ENCODE data around the gene METRNL.
"Not testable (repeated sequence)": the region's sequence is repeated elsewhere in the genome, so short reads cannot be mapped to it uniquely, and the experiment has no call there.

METRNL gene

GRCh38 chr17:83125515-83126274 lies 46.3 kb downstream of the METRNL start:
- no peak for DNase-seq

- DNase-seq = no peak
These were observed 46.9 kb downstream of the METRNL start for GRCh38 chr17:83126275-83126811.

- no peak for DNase-seq
These were observed 48.2 kb downstream of the METRNL start for GRCh38 chr17:83127431-83128160.

- DNase-seq = no peak
These were observed 49.2 kb downstream of the METRNL start for GRCh38 chr17:83128306-83129240.

GRCh38 chr17:83129676-83130075 lies 50.3 kb downstream of the METRNL start:
- DNase-seq = no peak

- no peak for DNase-seq
These were observed 52.1 kb downstream of the METRNL start for GRCh38 chr17:83131401-83132011.

GRCh38 chr17:83132251-83133081 lies 53.1 kb downstream of the METRNL start:
- no peak for DNase-seq

- no peak for DNase-seq
These were observed 54.1 kb downstream of the METRNL start for GRCh38 chr17:83133302-83134121.

GRCh38 chr17:83134456-83134855 lies 55.0 kb downstream of the METRNL start:
- DNase-seq = not testable (repeated sequence)

GRCh38 chr17:83135692-83136091 lies 56.3 kb downstream of the METRNL start:
- DNase-seq = no peak

GRCh38 chr17:83136156-83136555 lies 56.7 kb downstream of the METRNL start:
- no peak for DNase-seq

- DNase-seq = no peak
These were observed 57.5 kb downstream of the METRNL start for GRCh38 chr17:83136931-83137330.

GRCh38 chr17:83137523-83137922 lies 58.1 kb downstream of the METRNL start:
- DNase-seq = no peak

GRCh38 chr17:83138820-83139219 lies 59.4 kb downstream of the METRNL start:
- DNase-seq = no peak

GRCh38 chr17:83139541-83140248 lies 60.3 kb downstream of the METRNL start:
- DNase-seq = not testable (repeated sequence)

GRCh38 chr17:83140249-83140566 lies 60.8 kb downstream of the METRNL start:
- not testable (repeated sequence) for DNase-seq

GRCh38 chr17:83142619-83143018 lies 63.2 kb downstream of the METRNL start:
- no peak for DNase-seq

- DNase-seq = no peak
These were observed 64.4 kb downstream of the METRNL start for GRCh38 chr17:83143817-83144231.
